Measurements from ENCODE around the gene SDCCAG8. TPM values are rescaled to one million over a fixed set of nuclear protein-coding genes. Genes with fewer than 3 reads are reported as not detected.

The SDCCAG8 gene
- total RNA-seq, 2 donors from 2014 or later = 23.2 to 91.0 TPM

- H3K27me3 ChIP-seq (replicated peaks; ENCODE audit: insufficient read depth) = no peaks in the 10 kb centered on the region
- H3K4me1 ChIP-seq (ENCODE audit: control insufficient read depth in 1 of 2, low read depth in 2 of 2) = peaks cover 0 to under 1% of the 10 kb centered on the region in 2 donors
- H3K4me3 ChIP-seq = no peak overlapping the region
- TF ChIP-seq, protein P1, sequence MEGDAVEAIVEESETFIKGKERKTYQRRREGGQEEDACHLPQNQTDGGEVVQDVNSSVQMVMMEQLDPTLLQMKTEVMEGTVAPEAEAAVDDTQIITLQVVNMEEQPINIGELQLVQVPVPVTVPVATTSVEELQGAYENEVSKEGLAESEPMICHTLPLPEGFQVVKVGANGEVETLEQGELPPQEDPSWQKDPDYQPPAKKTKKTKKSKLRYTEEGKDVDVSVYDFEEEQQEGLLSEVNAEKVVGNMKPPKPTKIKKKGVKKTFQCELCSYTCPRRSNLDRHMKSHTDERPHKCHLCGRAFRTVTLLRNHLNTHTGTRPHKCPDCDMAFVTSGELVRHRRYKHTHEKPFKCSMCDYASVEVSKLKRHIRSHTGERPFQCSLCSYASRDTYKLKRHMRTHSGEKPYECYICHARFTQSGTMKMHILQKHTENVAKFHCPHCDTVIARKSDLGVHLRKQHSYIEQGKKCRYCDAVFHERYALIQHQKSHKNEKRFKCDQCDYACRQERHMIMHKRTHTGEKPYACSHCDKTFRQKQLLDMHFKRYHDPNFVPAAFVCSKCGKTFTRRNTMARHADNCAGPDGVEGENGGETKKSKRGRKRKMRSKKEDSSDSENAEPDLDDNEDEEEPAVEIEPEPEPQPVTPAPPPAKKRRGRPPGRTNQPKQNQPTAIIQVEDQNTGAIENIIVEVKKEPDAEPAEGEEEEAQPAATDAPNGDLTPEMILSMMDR (IDR thresholded peaks at IDR 0.05) = no peak
- no peak for DNase-seq (ENCODE audit: low spot score)
- no peak for ATAC-seq (ENCODE audit: insufficient number of reproducible peaks, low FRiP score, low read depth)
- no peak overlapping the region for H3K27ac ChIP-seq
- no peaks in the 10 kb centered on the region for H3K9me3 ChIP-seq
- peaks cover 12% of the 10 kb centered on the region for H3K36me3 ChIP-seq
These were observed 45.2 kb downstream of the SDCCAG8 start for GRCh38 chr1:243301059-243301458.

DNA sequence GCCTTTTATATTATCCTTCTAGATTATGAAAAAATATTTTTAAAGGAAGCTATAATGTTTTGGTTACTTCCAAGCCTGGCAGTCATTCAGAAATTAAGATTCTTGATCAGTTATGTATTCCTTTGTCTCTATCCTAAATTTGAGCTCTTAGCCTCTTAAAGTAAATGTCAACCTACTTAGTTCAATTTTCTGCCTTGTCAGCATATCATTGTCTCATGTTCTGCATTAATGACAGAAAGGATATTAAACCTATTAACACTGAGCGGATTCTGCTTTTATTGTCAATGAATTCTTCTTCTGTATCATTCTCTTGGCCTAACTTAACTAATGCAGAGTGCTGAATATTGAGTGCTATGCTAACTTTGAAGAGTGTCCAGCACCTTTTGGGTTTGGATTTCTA lies 56.0 kb downstream of the SDCCAG8 start:
- no peaks in the 10 kb centered on the region for H3K9me3 ChIP-seq
- H3K27me3 ChIP-seq (replicated peaks; ENCODE audit: insufficient read depth) = no peaks in the 10 kb centered on the region
- no peak overlapping the region for H3K27ac ChIP-seq
- H3K4me3 ChIP-seq = no peak overlapping the region
- no peaks in the 10 kb centered on the region for H3K36me3 ChIP-seq
- TF ChIP-seq, protein P1 (IDR thresholded peaks at IDR 0.05) = no peak
- DNase-seq (ENCODE audit: low spot score) (no peak), ATAC-seq (ENCODE audit: insufficient number of reproducible peaks, low FRiP score, low read depth) (no peak)
- peaks cover 0 to under 1% of the 10 kb centered on the region in 2 donors for H3K4me1 ChIP-seq (ENCODE audit: control insufficient read depth in 1 of 2, low read depth in 2 of 2)

DNA sequence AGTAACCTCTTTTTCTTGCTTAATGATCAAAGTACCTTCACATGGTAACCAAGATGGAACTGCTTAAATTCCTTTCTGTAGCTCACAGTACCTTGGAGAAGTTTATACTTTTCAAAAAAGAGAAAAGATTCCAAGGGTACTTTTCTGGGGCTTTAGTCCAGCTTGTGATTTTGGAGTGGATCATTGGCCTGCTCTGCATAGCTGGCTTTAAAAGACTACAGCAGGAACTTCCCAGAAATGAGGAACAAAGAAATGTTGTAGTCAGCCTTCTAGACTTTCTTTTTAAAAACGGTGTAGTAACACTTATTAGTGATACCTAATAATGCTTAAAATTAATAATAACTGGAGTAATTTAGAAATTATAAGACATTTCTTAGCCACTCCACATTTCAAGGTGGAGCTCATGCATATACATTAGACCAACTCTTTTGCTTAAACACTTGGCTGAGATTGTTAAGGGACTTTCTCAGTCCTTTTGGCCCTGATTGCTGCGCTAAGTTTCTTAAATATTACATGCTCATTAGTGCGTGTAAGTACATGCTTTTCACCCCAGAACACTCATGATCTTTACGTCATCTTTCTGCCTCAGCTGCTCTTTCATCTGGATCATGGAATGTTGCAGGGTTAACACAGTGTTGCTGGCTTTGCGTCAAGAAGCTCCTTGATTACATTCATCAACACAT lies 57.3 kb downstream of the SDCCAG8 start:
- ATAC-seq (ENCODE audit: insufficient number of reproducible peaks, low FRiP score, low read depth) (no peak), DNase-seq (ENCODE audit: low spot score) (no peak)
- TF ChIP-seq, protein P1 (IDR thresholded peaks at IDR 0.05) = no peak
- Histone ChIP-seq H3K27me3 (replicated peaks; ENCODE audit: insufficient read depth) (no peaks in the 10 kb centered on the region), H3K36me3 (peaks cover 4% of the 10 kb centered on the region), H3K4me3 (no peak overlapping the region), H3K27ac (no peak overlapping the region), H3K4me1 (ENCODE audit: control insufficient read depth in 1 of 2, low read depth in 2 of 2) (no peaks in the 10 kb centered on the region), H3K9me3 (no peaks in the 10 kb centered on the region)

DNA sequence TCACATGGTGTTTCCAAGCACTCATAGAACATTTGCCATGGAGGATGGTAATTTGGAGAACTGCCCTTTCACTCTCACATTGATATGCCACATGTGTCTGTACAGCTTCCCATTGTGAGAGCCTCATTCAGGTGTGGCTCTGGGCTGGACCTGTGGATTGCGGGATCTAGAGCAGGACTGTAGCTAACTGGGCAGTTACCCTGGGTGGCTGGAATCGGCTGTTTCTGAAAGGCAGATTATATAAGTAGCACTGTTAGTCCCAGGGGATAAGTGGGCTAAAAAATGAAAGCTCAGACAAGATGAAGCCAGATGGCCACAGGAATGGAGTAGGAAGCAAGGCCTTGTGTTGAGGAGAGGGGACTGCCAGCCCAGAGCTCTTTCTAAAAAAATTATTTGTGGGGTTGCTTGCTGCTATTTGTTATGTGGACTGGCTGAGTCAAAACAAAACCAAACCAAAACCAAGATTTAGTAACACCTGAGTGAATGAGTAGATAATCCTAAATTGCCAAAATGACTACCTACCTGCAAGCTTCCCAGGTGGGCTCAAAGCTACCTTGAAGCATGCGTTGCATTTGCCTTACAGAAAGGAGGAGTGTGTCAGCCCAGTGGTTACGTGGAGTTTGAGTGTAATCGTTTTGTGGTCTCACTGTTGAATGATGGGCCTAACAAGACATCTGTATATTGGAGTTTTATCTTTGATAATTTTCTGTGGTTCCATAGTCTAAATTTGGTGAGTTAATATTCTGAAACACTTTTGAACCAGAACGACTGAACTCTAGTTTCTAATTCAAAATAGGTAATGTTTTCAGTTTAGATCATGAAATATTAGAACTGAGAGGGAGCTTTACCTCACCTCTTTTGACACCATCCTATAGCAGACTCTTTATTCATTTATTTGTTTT lies 58.0 kb downstream of the SDCCAG8 start:
- no peaks in the 10 kb centered on the region for H3K4me1 ChIP-seq (ENCODE audit: control insufficient read depth in 1 of 2, low read depth in 2 of 2)
- H3K9me3 ChIP-seq = no peaks in the 10 kb centered on the region
- peaks cover 4% of the 10 kb centered on the region for H3K36me3 ChIP-seq
- H3K27me3 ChIP-seq (replicated peaks; ENCODE audit: insufficient read depth) = no peaks in the 10 kb centered on the region
- no peak overlapping the region for H3K27ac ChIP-seq
- no peak overlapping the region for H3K4me3 ChIP-seq
- ATAC-seq (ENCODE audit: insufficient number of reproducible peaks, low FRiP score, low read depth) = no peak
- TF ChIP-seq, protein P1 (IDR thresholded peaks at IDR 0.05) = no peak
- no peak for DNase-seq (ENCODE audit: low spot score)

GRCh38 chr1:243315455-243315854 lies 59.6 kb downstream of the SDCCAG8 start:
- no peak for ATAC-seq (ENCODE audit: insufficient number of reproducible peaks, low FRiP score, low read depth)
- no peak for DNase-seq (ENCODE audit: low spot score)
- TF ChIP-seq, protein P1 (IDR thresholded peaks at IDR 0.05) = no peak
- no peak overlapping the region for H3K4me3 ChIP-seq
- H3K9me3 ChIP-seq = no peaks in the 10 kb centered on the region
- no peaks in the 10 kb centered on the region for H3K27me3 ChIP-seq (replicated peaks; ENCODE audit: insufficient read depth)
- no peaks in the 10 kb centered on the region for H3K4me1 ChIP-seq (ENCODE audit: control insufficient read depth in 1 of 2, low read depth in 2 of 2)
- peaks cover 4% of the 10 kb centered on the region for H3K36me3 ChIP-seq
- no peak overlapping the region for H3K27ac ChIP-seq

All from thoracic aorta (tissue), 2 donors.